ENCODE measurements around the gene HS3ST4.

DNA sequence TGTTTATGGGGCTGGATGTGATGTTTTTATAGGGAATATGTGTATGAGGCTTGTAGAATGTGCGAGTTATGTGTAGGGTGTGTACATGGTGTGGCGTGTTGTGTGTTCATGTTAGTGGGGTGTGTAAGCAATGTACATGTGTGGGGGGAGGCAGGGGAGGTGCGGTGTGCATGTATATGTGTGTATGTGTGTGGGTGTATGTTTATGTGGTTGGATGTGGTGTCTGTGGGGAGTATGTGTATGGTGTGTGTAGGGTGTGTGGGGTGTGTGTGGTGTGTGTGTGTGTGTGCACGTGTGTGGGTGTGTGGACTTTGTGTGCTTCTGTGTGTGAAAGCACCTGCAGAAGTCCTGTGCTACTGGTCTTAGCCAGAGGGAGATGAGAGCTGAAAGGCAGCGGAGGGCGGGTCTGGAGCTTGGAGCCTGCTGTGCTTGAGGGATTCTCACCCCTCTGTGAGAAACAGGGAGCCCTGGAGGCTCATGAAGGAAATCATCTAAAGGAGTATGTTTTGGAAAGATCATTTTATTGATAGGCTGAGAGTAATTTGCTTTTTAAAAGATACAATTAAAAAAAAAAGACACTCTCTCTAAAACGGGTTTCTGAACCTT, 222.7 kb downstream of the HS3ST4 start:
- TF ChIP-seq, protein P1, sequence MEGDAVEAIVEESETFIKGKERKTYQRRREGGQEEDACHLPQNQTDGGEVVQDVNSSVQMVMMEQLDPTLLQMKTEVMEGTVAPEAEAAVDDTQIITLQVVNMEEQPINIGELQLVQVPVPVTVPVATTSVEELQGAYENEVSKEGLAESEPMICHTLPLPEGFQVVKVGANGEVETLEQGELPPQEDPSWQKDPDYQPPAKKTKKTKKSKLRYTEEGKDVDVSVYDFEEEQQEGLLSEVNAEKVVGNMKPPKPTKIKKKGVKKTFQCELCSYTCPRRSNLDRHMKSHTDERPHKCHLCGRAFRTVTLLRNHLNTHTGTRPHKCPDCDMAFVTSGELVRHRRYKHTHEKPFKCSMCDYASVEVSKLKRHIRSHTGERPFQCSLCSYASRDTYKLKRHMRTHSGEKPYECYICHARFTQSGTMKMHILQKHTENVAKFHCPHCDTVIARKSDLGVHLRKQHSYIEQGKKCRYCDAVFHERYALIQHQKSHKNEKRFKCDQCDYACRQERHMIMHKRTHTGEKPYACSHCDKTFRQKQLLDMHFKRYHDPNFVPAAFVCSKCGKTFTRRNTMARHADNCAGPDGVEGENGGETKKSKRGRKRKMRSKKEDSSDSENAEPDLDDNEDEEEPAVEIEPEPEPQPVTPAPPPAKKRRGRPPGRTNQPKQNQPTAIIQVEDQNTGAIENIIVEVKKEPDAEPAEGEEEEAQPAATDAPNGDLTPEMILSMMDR (IDR thresholded peaks at IDR 0.05), result no peak
- no peak for TF ChIP-seq POLR2A (IDR thresholded peaks at IDR 0.05)
